ENCODE data around the gene DNM3.
A peak's percentile ranks its signal among the peaks of the same experiment; 100 is the strongest.

DNM3 gene

DNA sequence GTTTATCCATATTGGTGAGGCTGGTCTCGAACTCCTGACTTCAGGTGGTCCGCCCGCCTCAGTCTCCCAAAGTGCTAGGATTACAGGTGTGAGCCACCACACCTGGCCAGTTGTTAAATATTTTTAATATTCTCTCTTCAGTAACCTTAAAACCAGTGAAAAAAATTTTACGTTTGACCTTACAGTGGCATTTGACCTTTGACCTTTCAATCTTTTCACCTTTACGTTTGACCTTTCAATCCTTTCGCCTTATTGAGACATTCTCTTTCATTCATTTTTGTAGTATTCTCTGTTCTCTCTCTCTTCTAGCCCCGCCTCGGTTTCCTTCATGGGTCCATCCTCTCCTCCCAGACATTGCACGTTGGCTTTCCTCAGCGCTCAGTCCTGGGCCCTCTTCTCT, 277.9 kb downstream of the DNM3 start:
- H3K4me3 ChIP-seq (ENCODE audit: low read length) = no peak overlapping the region
- no peak for DNase-seq (ENCODE audit: low read depth, low spot score)

DNA sequence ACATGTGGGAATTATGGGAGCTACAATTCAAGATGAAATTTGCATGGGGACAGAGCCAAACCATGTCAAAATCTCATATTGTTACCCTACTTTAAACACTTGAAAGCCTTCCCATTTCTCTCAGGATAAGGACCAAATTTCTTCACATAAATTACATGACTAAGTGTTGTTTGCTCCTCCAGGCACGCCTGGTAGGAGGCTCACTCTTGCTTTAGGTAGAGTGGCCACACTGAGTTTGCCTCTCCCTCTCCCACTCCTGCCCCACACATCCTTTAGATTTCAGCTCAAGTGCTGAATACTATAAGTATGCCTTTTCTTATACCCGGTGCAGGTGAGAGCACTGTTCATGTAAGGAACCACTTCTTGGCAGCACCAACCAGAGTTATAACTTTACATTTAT, 279.1 kb downstream of the DNM3 start:
- H3K4me3 ChIP-seq (ENCODE audit: low read length) = no peak overlapping the region
- no peak for DNase-seq (ENCODE audit: low read depth, low spot score)

DNA sequence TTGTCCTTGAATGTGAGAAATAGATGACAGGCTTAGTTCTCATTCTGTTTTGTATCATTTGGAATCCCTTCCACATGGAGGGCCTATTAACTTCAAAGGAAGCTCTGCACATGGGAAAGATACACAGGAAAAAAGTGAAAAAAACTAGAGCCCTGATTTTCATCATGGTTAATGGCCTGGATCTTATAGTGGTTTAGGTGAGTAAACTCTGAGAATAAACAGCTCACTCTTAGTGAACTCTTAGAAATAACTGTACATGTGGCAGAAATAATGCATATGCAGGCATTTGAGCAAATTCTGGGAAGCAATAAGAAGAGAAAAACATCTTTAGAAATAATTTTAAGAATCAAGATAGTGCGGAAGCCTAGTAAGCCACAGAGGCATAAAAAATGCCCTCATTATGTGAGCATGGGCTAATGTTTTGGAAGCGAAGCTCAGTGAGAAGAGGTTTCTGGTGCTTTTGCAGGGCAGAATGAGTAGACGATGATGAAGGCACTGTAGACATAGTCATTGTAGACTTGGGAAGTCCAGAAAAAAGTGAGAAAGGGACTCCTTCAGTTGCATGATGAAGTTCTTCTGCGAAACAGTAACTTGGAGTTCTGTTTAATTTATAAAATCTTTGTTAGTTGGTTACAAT, 279.9 kb downstream of the DNM3 start:
- no peak for DNase-seq (ENCODE audit: low read depth, low spot score)
- H3K4me3 ChIP-seq (ENCODE audit: low read length) = no peak overlapping the region

DNA sequence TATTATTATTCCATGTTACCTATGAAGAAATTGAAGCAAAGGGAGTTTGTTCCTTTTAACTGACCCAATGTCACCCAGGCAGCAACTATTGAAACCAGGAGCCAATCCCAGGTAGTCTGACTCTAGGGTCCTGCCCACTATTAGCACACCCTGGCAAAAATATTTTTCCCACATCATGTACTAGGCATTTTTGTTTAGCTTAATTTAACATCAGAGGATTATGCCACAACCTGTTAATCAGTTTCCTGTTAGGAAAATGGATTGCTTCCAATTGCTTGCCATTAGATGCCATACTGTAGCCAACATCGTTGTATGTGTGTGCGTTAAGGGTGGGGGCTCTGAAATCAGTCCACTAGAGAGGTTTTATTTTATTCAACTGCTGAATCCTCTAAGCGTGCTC, 281.1 kb downstream of the DNM3 start:
- H3K4me3 ChIP-seq (ENCODE audit: low read length) = no peak overlapping the region
- DNase-seq (ENCODE audit: low read depth, low spot score) = no peak

- no peak overlapping the region for H3K4me3 ChIP-seq (ENCODE audit: low read length)
Measured at GRCh38 chr1:172125250-172125649, 284.0 kb downstream of the DNM3 start.

GRCh38 chr1:172125812-172126430, 284.6 kb downstream of the DNM3 start:
- H3K4me3 ChIP-seq (ENCODE audit: low read length) = no peak overlapping the region
- DNase-seq (ENCODE audit: low read depth, low spot score) = no peak

More at GRCh38 chr1:172125250-172125649, 284.0 kb downstream of the DNM3 start:
- DNase-seq (ENCODE audit: low read depth, low spot score) = no peak

- DNase-seq (ENCODE audit: low read depth, low spot score) = no peak
- H3K4me3 ChIP-seq (ENCODE audit: low read length) = no peak overlapping the region
Measured at GRCh38 chr1:172132836-172133235, 291.5 kb downstream of the DNM3 start.

DNA sequence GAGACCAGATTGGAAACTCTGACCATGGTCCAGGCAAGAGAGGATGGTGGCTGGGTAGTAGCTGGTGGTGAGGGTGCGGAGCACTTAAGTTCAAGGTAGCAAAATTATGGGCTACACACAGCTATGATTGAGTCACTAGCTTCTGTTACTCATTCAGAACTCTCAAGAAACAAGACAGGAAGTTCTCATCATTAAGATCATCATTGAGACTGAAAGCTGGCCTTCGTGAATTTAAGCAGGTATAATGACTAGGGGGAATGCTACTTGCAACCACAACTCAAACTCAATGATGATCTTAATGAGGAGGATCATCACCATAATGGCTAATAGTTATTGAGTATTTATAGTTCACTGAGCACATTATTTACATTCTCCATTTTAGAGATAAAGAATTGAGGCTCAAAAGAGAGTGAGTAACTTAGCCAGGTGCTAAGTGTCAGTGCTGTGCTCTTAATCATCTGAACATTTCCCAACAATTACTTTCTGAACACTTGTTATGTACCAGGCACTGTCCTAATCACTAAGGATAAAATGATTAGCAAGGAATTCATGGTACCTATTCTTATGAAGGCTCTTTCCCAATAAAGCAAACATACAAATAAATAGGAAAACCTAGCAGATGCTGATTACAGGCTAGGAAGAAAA, 292.9 kb downstream of the DNM3 start:
- no peak overlapping the region for H3K4me3 ChIP-seq (ENCODE audit: low read length)
- DNase-seq (ENCODE audit: low read depth, low spot score) = no peak

GRCh38 chr1:172135076-172135672, 293.9 kb downstream of the DNM3 start:
- DNase-seq (ENCODE audit: low read depth, low spot score) = peak; percentile 46
- no peak overlapping the region for H3K4me3 ChIP-seq (ENCODE audit: low read length)

- H3K4me3 ChIP-seq (ENCODE audit: low read length) = no peak overlapping the region
- no peak for DNase-seq (ENCODE audit: low read depth, low spot score)
Measured at GRCh38 chr1:172135978-172136610, 294.8 kb downstream of the DNM3 start.

- no peak for DNase-seq (ENCODE audit: low read depth, low spot score)
- no peak overlapping the region for H3K4me3 ChIP-seq (ENCODE audit: low read length)
Measured at GRCh38 chr1:172136925-172137324, 295.6 kb downstream of the DNM3 start.

DNA sequence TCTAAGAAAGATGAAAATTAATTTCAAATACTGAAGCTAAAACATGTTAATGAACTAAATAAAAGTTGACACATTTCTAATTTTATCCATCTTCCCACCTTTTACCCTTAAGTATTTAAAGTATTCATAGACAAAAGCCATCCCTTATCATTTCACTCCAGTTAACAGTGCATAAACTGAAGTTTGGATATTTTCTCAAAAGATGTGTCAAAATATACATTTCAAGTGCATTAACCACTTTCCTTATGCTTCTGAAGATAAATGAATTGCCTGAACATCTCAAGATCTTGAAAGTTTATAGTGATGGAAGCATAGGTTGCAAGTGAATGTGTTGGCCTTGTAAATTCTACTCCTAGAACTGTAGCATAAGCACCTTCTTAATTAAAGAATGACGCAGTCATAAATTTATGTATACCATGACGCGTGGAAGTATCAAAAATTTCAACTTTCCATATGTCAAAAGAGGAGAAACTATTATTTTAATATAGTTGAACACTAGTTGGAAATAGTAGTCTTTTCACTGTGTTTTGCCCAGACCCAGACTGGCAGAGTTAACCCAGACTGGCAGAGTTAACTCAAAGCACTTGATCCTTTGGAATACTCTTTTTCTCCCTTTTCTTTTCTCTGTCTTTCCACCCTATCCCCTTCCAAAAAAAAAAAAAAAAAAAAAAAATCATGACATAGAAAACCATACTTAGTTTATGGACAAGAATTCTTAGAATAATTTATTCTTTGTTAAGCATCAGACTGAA, 296.6 kb downstream of the DNM3 start:
- no peak overlapping the region for H3K4me3 ChIP-seq (ENCODE audit: low read length)
- DNase-seq (ENCODE audit: low read depth, low spot score) = no peak

- no peak for DNase-seq (ENCODE audit: low read depth, low spot score)
- H3K4me3 ChIP-seq (ENCODE audit: low read length) = no peak overlapping the region
Measured at GRCh38 chr1:172138634-172139033, 297.3 kb downstream of the DNM3 start.

DNA sequence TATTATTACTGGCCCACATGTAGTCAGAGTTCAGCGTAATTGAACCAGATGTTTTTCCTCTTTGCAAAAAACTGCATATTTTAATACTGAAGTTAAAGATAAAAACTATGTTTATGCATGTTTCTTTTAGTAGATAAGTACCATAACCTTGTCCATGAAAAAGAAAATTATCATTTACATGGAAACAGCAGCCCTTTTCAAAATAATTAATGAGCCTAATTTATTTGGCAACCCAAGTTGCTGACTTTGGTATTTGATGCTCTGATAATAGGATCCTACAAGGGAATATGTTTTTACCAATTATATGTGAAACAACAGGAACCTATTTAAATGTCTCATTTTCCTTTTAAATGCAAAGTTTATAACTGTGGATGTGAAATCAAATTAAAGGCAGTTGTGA, 297.9 kb downstream of the DNM3 start:
- H3K4me3 ChIP-seq (ENCODE audit: low read length) = no peak overlapping the region
- no peak for DNase-seq (ENCODE audit: low read depth, low spot score)

GRCh38 chr1:172140072-172140471, 298.8 kb downstream of the DNM3 start:
- H3K4me3 ChIP-seq (ENCODE audit: low read length) = no peak overlapping the region
- no peak for DNase-seq (ENCODE audit: low read depth, low spot score)

GRCh38 chr1:172140591-172140990, 299.3 kb downstream of the DNM3 start:
- no peak overlapping the region for H3K4me3 ChIP-seq (ENCODE audit: low read length)
- DNase-seq (ENCODE audit: low read depth, low spot score) = no peak

- H3K4me3 ChIP-seq (ENCODE audit: low read length) = no peak overlapping the region
- DNase-seq (ENCODE audit: low read depth, low spot score) = no peak
Measured at GRCh38 chr1:172141341-172141881, 300.1 kb downstream of the DNM3 start.

DNA sequence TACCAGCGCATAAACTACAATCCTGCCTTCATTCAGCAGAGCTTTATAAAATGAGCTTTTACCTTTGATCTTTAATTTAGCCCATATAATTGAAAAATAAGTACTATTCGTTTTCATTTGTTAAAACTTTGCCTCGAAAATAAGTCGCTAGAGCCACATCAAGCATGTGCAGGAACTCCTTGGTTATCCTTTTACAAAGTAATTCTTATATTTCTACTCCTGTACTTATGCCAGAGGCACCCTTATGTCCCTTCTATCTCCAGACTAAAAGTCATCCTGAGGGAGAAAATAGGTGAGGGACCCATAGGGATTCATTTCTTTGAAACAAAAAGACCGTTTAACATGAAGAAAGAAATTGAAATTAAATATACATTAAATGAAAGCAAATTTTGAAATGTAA, 301.0 kb downstream of the DNM3 start:
- DNase-seq (ENCODE audit: low read depth, low spot score) = no peak
- no peak overlapping the region for H3K4me3 ChIP-seq (ENCODE audit: low read length)
